Sciatic nerve (tissue), 1 donor: ENCODE measurements around the gene GNAT3. TPM values are rescaled to one million over a fixed set of nuclear protein-coding genes. Genes with fewer than 3 reads are reported as not detected.

Source experiments
- total RNA-seq: library from RNA; stranded (reverse); fragmentation: NEBNext Ultra II Directional; extraction: Animal tissue kit (Norgen Biotek cat#: 25700); gene quantifications from one replicate; pipeline ENCODE4 v1.2.1, GENCODE V29; 2021
- donor health status: DM: no; HTN: no; CAD: no.

GNAT3 gene
- total RNA-seq, 1 donor from 2014 or later = not detected

Other genes with a start within 250 kb of the GNAT3 start
- 208 TPM for gene CD36, start 126.6 kb upstream of the GNAT3 start, total RNA-seq